Muscle of leg (tissue), 11 donors: Measurements from ENCODE around the gene AIG1. TPM values are rescaled to one million over a fixed set of nuclear protein-coding genes. Genes with fewer than 3 reads are reported as not detected.

ENCODE experiments used
- DNase-seq: peaks from one replicate; pipeline ENCODE4 v3.0.0; 2013
- H3K27ac ChIP-seq: one replicate; pipeline ENCODE4 v1.5.1; 2013; ENCODE audit warnings: mild to moderate bottlenecking, low read length, control low read depth
- H3K27me3 ChIP-seq: one replicate; pipeline ENCODE4 v1.6.1; 2013; ENCODE audit warnings: low read length; ENCODE audit not compliant: control insufficient read depth, insufficient read depth
- H3K36me3 ChIP-seq: one replicate; pipeline ENCODE4 v1.6.1; 2013; ENCODE audit warnings: low read length; ENCODE audit not compliant: control insufficient read depth, insufficient read depth
- H3K4me1 ChIP-seq: one replicate; pipeline ENCODE4 v1.6.1; 2013; ENCODE audit warnings: low read length; ENCODE audit not compliant: control insufficient read depth, insufficient read depth
- H3K4me3 ChIP-seq: one replicate; pipeline ENCODE4 v1.5.1; 2013; ENCODE audit warnings: low read length, control low read depth
- H3K9me3 ChIP-seq: replicated peaks from 2 replicates; pipeline ENCODE4 v1.6.1; 2013; ENCODE audit warnings: low read depth, low read length; ENCODE audit not compliant: control insufficient read depth
- WGBS: methylation state at CpG from one replicate; pipeline ENCODE4 v1.1.5; 2013; ENCODE audit warnings: missing lambda C conversion rate; ENCODE audit not compliant: insufficient coverage; 5-methylcytosine and 5-hydroxymethylcytosine counted together
- polyA plus RNA-seq, 8 donors: library from polyadenylated mRNA; unstranded; fragments of 120-200 nt; gene quantifications; one replicate each; pipeline versions ENCODE4 v1.2.1 to v1.2.3, GENCODE V29; 2013; ENCODE audit warnings: inconsistent platforms in 1 of 8, low replicate concordance in 1 of 8; ENCODE audit not compliant: insufficient read length in 8 of 8, insufficient read depth in 1 of 8
- total RNA-seq: library from RNA; stranded (reverse); fragments of 120-200 nt; gene quantifications from one replicate; pipeline ENCODE4 v1.2.4, GENCODE V29; 2013

The AIG1 gene
- total and polyA plus RNA-seq, 9 donors = 24.1 to 35.0 (median 30.2) TPM

GRCh38 chr6:143376375-143376774 lies 315.7 kb downstream of the AIG1 start:
- Histone ChIP-seq H3K27ac (no peak overlapping the region), H3K9me3 (no peaks in the 10 kb centered on the region), H3K4me3 (no peak overlapping the region), H3K36me3 (no peaks in the 10 kb centered on the region), H3K4me1 (no peaks in the 10 kb centered on the region), H3K27me3 (no peaks in the 10 kb centered on the region)
- DNase-seq = no peak
- WGBS = no CpG with 5 or more reads among the region's 3 CpGs

- Histone ChIP-seq H3K27ac (no peak overlapping the region), H3K4me1 (no peaks in the 10 kb centered on the region)
Measured at GRCh38 chr6:143376861-143377260, 316.2 kb downstream of the AIG1 start.

GRCh38 chr6:143385636-143386035 lies 324.9 kb downstream of the AIG1 start:
- H3K4me3 ChIP-seq = no peak overlapping the region
- no peaks in the 10 kb centered on the region for H3K36me3 ChIP-seq
- H3K27me3 ChIP-seq = no peaks in the 10 kb centered on the region
- H3K27ac ChIP-seq = no peak overlapping the region
- WGBS = no CpG with 5 or more reads among the region's 2 CpGs
- H3K9me3 ChIP-seq = no peaks in the 10 kb centered on the region
- H3K4me1 ChIP-seq = no peaks in the 10 kb centered on the region
- no peak for DNase-seq

More at GRCh38 chr6:143376861-143377260, 316.2 kb downstream of the AIG1 start:
- Histone ChIP-seq H3K27me3 (no peaks in the 10 kb centered on the region), H3K9me3 (no peaks in the 10 kb centered on the region), H3K4me3 (no peak overlapping the region), H3K36me3 (no peaks in the 10 kb centered on the region)
- no peak for DNase-seq

GRCh38 chr6:143390278-143390677 lies 329.6 kb downstream of the AIG1 start:
- no peaks in the 10 kb centered on the region for H3K27me3 ChIP-seq
- WGBS = 80% methylated on average over 1 of the region's 3 CpGs
- no peak for DNase-seq
- H3K9me3 ChIP-seq = no peaks in the 10 kb centered on the region
- no peak overlapping the region for H3K27ac ChIP-seq
- no peak overlapping the region for H3K4me3 ChIP-seq
- no peaks in the 10 kb centered on the region for H3K36me3 ChIP-seq
- H3K4me1 ChIP-seq = no peaks in the 10 kb centered on the region

Other genes with a start within 250 kb of the AIG1 start
- 12.5 TPM for gene HIVEP2, start 115.7 kb upstream of the AIG1 start, total RNA-seq
- 10 to 100 TPM in 7 of 8 donors, 1 to 10 TPM in 1; 8.6 to 17.9 (median 14.9) TPM for gene HIVEP2, start 115.7 kb upstream of the AIG1 start, polyA plus RNA-seq